ENCODE measurements around the gene TSPAN15. TPM values are rescaled to one million over a fixed set of nuclear protein-coding genes. Genes with fewer than 3 reads are reported as not detected.

The TSPAN15 gene
- total RNA-seq, 2 experiments from 2014 or later, result 0.85 to 0.91 TPM

- ChIA-PET CTCF (interaction anchor here (1.4 kb wide), 1 partner anchor 81 kb away, joined by 8 read pairs; no protein-coding TSS in a partner anchor), POLR2A (no interaction called here)
- ATAC-seq, result no peak
- H3K9me3 Mint-ChIP-seq (ENCODE audit: low read depth), result no peaks in the 10 kb centered on the region
- peaks cover 40% of the 10 kb centered on the region for H3K4me1 Mint-ChIP-seq
- no peaks in the 10 kb centered on the region for H3K27me3 Mint-ChIP-seq
- DNase-seq, result no peak
- intact Hi-C loops (cut with DNase I, micrococcal nuclease), result no loop called here
- no peak overlapping the region for H3K27ac Mint-ChIP-seq
- no peak overlapping the region for H3K4me3 Mint-ChIP-seq
- H3K36me3 Mint-ChIP-seq (ENCODE audit: low read depth), result no peaks in the 10 kb centered on the region
These were observed 23.1 kb upstream of the TSPAN15 start for GRCh38 chr10:69428165-69428564.

GRCh38 chr10:69434169-69434568 lies 17.1 kb upstream of the TSPAN15 start:
- Mint-ChIP-seq H3K27ac (no peak overlapping the region), H3K9me3 (ENCODE audit: low read depth) (no peaks in the 10 kb centered on the region), H3K36me3 (ENCODE audit: low read depth) (no peaks in the 10 kb centered on the region), H3K4me1 (no peaks in the 10 kb centered on the region), H3K4me3 (no peak overlapping the region), H3K27me3 (peaks cover 3% of the 10 kb centered on the region)
- intact Hi-C loops (cut with DNase I, micrococcal nuclease), result no loop called here
- CTCF ChIA-PET, result interaction anchor here (0.8 to 2.6 kb wide), 3 partner anchors 11 to 199 kb away, joined by 3 to 7 read pairs (median 3); no protein-coding TSS in a partner anchor
- no peak for DNase-seq
- POLR2A ChIA-PET, result no interaction called here
- ATAC-seq, result no peak

GRCh38 chr10:69434926-69435325 lies 16.3 kb upstream of the TSPAN15 start:
- H3K9me3 Mint-ChIP-seq (ENCODE audit: low read depth), result no peaks in the 10 kb centered on the region
- no peak for DNase-seq
- H3K36me3 Mint-ChIP-seq (ENCODE audit: low read depth), result no peaks in the 10 kb centered on the region
- H3K4me3 Mint-ChIP-seq, result no peak overlapping the region
- ATAC-seq, result no peak
- H3K4me1 Mint-ChIP-seq, result no peaks in the 10 kb centered on the region
- POLR2A ChIA-PET, result no interaction called here
- H3K27ac Mint-ChIP-seq, result no peak overlapping the region
- intact Hi-C loops (cut with DNase I, micrococcal nuclease), result no loop called here
- peaks cover 3% of the 10 kb centered on the region for H3K27me3 Mint-ChIP-seq
- CTCF ChIA-PET, result interaction anchor here (0.7 to 0.9 kb wide), 2 partner anchors 16 to 42 kb away, joined by 3 to 5 read pairs; partner anchors contain the start of gene TSPAN15

GRCh38 chr10:69435966-69436520 lies 15.2 kb upstream of the TSPAN15 start:
- no peak for ATAC-seq
- no peaks in the 10 kb centered on the region for H3K9me3 Mint-ChIP-seq (ENCODE audit: low read depth)
- no peak for DNase-seq
- H3K4me3 Mint-ChIP-seq, result no peak overlapping the region
- peaks cover 3% of the 10 kb centered on the region for H3K27me3 Mint-ChIP-seq
- CTCF ChIA-PET, result interaction anchor here (1.1 kb wide), 1 partner anchor 12 kb away, joined by 3 read pairs; no protein-coding TSS in a partner anchor
- no peaks in the 10 kb centered on the region for H3K4me1 Mint-ChIP-seq
- intact Hi-C loops (cut with DNase I, micrococcal nuclease), result no loop called here
- no peaks in the 10 kb centered on the region for H3K36me3 Mint-ChIP-seq (ENCODE audit: low read depth)
- H3K27ac Mint-ChIP-seq, result no peak overlapping the region
- POLR2A ChIA-PET, result no interaction called here

- intact Hi-C loops (cut with DNase I, micrococcal nuclease), result no loop called here
- DNase-seq (no peak), ATAC-seq (no peak)
- Mint-ChIP-seq H3K4me1 (no peaks in the 10 kb centered on the region), H3K9me3 (ENCODE audit: low read depth) (no peaks in the 10 kb centered on the region), H3K36me3 (ENCODE audit: low read depth) (no peaks in the 10 kb centered on the region), H3K27ac (no peak overlapping the region), H3K4me3 (no peak overlapping the region), H3K27me3 (peaks cover 5% of the 10 kb centered on the region)
- POLR2A ChIA-PET, result no interaction called here
- CTCF ChIA-PET, result no interaction called here
These were observed 13.7 kb upstream of the TSPAN15 start for GRCh38 chr10:69437321-69438259.

- intact Hi-C loops (cut with DNase I, micrococcal nuclease), result no loop called here
- POLR2A ChIA-PET, result no interaction called here
These were observed 12.5 kb upstream of the TSPAN15 start for GRCh38 chr10:69438536-69439349.

GRCh38 chr10:69439350-69439739 lies 11.9 kb upstream of the TSPAN15 start:
- ATAC-seq, result no peak
- no peak for DNase-seq
- peaks cover 5% of the 10 kb centered on the region for H3K27me3 Mint-ChIP-seq
- H3K36me3 Mint-ChIP-seq (ENCODE audit: low read depth), result no peaks in the 10 kb centered on the region
- no peaks in the 10 kb centered on the region for H3K9me3 Mint-ChIP-seq (ENCODE audit: low read depth)
- H3K4me3 Mint-ChIP-seq, result no peak overlapping the region
- no peaks in the 10 kb centered on the region for H3K4me1 Mint-ChIP-seq
- intact Hi-C loops (cut with DNase I, micrococcal nuclease), result no loop called here
- no peak overlapping the region for H3K27ac Mint-ChIP-seq
- ChIA-PET POLR2A (no interaction called here), CTCF (no interaction called here)

More at GRCh38 chr10:69438536-69439349, 12.5 kb upstream of the TSPAN15 start:
- Mint-ChIP-seq H3K36me3 (ENCODE audit: low read depth) (no peaks in the 10 kb centered on the region), H3K9me3 (ENCODE audit: low read depth) (no peaks in the 10 kb centered on the region), H3K27me3 (peaks cover 5% of the 10 kb centered on the region), H3K4me1 (no peaks in the 10 kb centered on the region), H3K4me3 (no peak overlapping the region), H3K27ac (no peak overlapping the region)
- ATAC-seq, result no peak
- CTCF ChIA-PET, result no interaction called here
- no peak for DNase-seq

GRCh38 chr10:69439813-69440506 lies 11.3 kb upstream of the TSPAN15 start:
- H3K4me1 Mint-ChIP-seq, result no peaks in the 10 kb centered on the region
- ChIA-PET POLR2A (no interaction called here), CTCF (interaction anchor here (0.8 to 1.2 kb wide), 2 partner anchors 9 to 16 kb away, joined by 5 to 7 read pairs; no protein-coding TSS in a partner anchor)
- DNase-seq, result no peak
- peaks cover 5% of the 10 kb centered on the region for H3K27me3 Mint-ChIP-seq
- intact Hi-C loops (cut with DNase I, micrococcal nuclease), result no loop called here
- no peaks in the 10 kb centered on the region for H3K9me3 Mint-ChIP-seq (ENCODE audit: low read depth)
- no peaks in the 10 kb centered on the region for H3K36me3 Mint-ChIP-seq (ENCODE audit: low read depth)
- no peak for ATAC-seq
- no peak overlapping the region for H3K4me3 Mint-ChIP-seq
- H3K27ac Mint-ChIP-seq, result no peak overlapping the region

- intact Hi-C loops (cut with DNase I, micrococcal nuclease), result no loop called here
- Mint-ChIP-seq H3K36me3 (ENCODE audit: low read depth) (no peaks in the 10 kb centered on the region), H3K27me3 (peaks cover 4% of the 10 kb centered on the region), H3K9me3 (ENCODE audit: low read depth) (no peaks in the 10 kb centered on the region), H3K4me3 (no peak overlapping the region), H3K4me1 (no peaks in the 10 kb centered on the region), H3K27ac (no peak overlapping the region)
- ATAC-seq (no peak), DNase-seq (no peak)
- ChIA-PET CTCF (interaction anchor here (0.6 to 0.8 kb wide), 2 partner anchors 10 to 205 kb away, joined by 3 to 4 read pairs; no protein-coding TSS in a partner anchor), POLR2A (interaction anchor here (0.8 kb wide), 1 partner anchor 8 kb away, joined by 5 read pairs; the partner anchor contains the start of gene TSPAN15)
These were observed 7.9 kb upstream of the TSPAN15 start for GRCh38 chr10:69443354-69443753.

GRCh38 chr10:69445041-69445440 lies 6.2 kb upstream of the TSPAN15 start:
- H3K4me1 Mint-ChIP-seq, result peaks cover 4% of the 10 kb centered on the region
- intact Hi-C loops (cut with DNase I, micrococcal nuclease), result no loop called here
- no peak for ATAC-seq
- no peak for DNase-seq
- peaks cover 2% of the 10 kb centered on the region for H3K27me3 Mint-ChIP-seq
- no peak overlapping the region for H3K4me3 Mint-ChIP-seq
- no peaks in the 10 kb centered on the region for H3K36me3 Mint-ChIP-seq (ENCODE audit: low read depth)
- CTCF ChIA-PET, result interaction anchor here (0.6 kb wide), 1 partner anchor 62 kb away, joined by 6 read pairs; no protein-coding TSS in a partner anchor
- POLR2A ChIA-PET, result no interaction called here
- no peaks in the 10 kb centered on the region for H3K9me3 Mint-ChIP-seq (ENCODE audit: low read depth)
- no peak overlapping the region for H3K27ac Mint-ChIP-seq

- DNase-seq (no peak), ATAC-seq (no peak)
- ChIA-PET CTCF (interaction anchor here (0.8 to 0.9 kb wide), 2 partner anchors 24 to 25 kb away, joined by 3 read pairs; no protein-coding TSS in a partner anchor), POLR2A (no interaction called here)
- Mint-ChIP-seq H3K9me3 (ENCODE audit: low read depth) (no peaks in the 10 kb centered on the region), H3K27me3 (peaks cover 2% of the 10 kb centered on the region), H3K36me3 (ENCODE audit: low read depth) (no peaks in the 10 kb centered on the region), H3K4me3 (no peak overlapping the region), H3K4me1 (peaks cover 8% of the 10 kb centered on the region), H3K27ac (no peak overlapping the region)
- intact Hi-C loops (cut with DNase I, micrococcal nuclease), result no loop called here
These were observed 5.0 kb upstream of the TSPAN15 start for GRCh38 chr10:69446229-69446628.

Data from activated CD4-positive, alpha-beta T cell treated with anti-CD3 and anti-CD28 coated beads for 36 hours (primary cell).